ENCODE results near the gene RASGRF1. TPM values are rescaled to one million over a fixed set of nuclear protein-coding genes. Genes with fewer than 3 reads are reported as not detected.

RASGRF1 gene
- total RNA-seq, 2 experiments from 2014 or later = 0.02 TPM; not detected in 1

- POLR2A ChIA-PET = interaction anchor here (0.6 kb wide), 1 partner anchor 43 kb away, joined by 7 read pairs; no protein-coding TSS in a partner anchor
- CTCF ChIA-PET = interaction anchor here (1.5 kb wide), 1 partner anchor 31 kb away, joined by 3 read pairs; no protein-coding TSS in a partner anchor
These were observed 111.9 kb downstream of the RASGRF1 start for GRCh38 chr15:78978601-78979179.

DNA sequence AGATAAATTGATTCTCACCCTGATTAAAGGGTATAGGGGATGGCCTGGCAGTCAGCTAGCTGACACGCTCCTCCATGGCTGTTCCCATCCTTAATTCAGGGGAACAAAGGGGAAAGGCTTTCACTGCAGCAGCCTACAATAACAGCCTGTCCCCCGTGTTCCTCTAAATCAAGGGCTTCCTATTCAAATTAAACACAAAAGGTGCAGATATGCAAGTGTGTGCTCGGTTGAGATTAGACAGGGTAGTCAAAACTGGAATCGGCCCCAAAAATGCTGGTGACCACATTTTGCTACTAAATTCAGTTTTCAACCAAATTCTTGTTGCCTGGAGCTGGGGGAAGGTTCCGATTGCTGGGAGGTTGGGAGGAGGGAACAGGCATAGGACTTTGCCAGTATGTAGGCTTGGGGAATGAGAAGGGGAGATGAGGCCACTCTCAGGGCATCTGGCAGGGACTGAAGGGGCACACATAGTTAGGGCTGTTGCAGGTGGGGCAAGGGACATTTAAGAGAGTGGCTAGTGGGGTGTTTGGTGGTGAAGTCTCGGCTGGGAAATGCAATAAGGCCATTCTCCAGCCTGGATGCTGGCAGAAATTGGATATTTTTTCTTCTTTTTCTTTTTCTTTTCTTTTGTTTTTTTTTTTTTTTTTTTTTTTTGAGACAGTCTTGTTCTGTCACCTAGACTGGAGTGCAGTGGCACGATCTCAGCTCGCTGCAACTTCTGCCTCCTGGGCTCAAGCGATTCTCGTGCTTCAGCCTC lies 112.8 kb downstream of the RASGRF1 start:
- ChIA-PET CTCF (interaction anchor here (1.5 kb wide), 1 partner anchor 30 kb away, joined by 3 read pairs; no protein-coding TSS in a partner anchor), POLR2A (no interaction called here)

GRCh38 chr15:78977091-78977571 lies 113.4 kb downstream of the RASGRF1 start:
- ChIA-PET CTCF (no interaction called here), POLR2A (no interaction called here)

GRCh38 chr15:78976691-78977090 lies 113.9 kb downstream of the RASGRF1 start:
- POLR2A ChIA-PET = no interaction called here
- CTCF ChIA-PET = no interaction called here

- CTCF ChIA-PET = interaction anchor here (1.0 kb wide), 1 partner anchor 33 kb away, joined by 3 read pairs; no protein-coding TSS in a partner anchor
- POLR2A ChIA-PET = no interaction called here
These were observed 116.2 kb downstream of the RASGRF1 start for GRCh38 chr15:78974272-78974918.

GRCh38 chr15:78969687-78970349 lies 120.8 kb downstream of the RASGRF1 start:
- ChIA-PET POLR2A (no interaction called here), CTCF (interaction anchor here (0.7 to 0.9 kb wide), 3 partner anchors 22 to 161 kb away, joined by 3 to 5 read pairs (median 3); no protein-coding TSS in a partner anchor)

- ChIA-PET POLR2A (no interaction called here), CTCF (interaction anchor here (0.5 kb wide), 1 partner anchor 33 kb away, joined by 3 read pairs; no protein-coding TSS in a partner anchor)
These were observed 121.9 kb downstream of the RASGRF1 start for GRCh38 chr15:78968539-78969271.

GRCh38 chr15:78968114-78968513 lies 122.5 kb downstream of the RASGRF1 start:
- CTCF ChIA-PET = no interaction called here
- POLR2A ChIA-PET = no interaction called here

- POLR2A ChIA-PET = no interaction called here
- CTCF ChIA-PET = no interaction called here
These were observed 130.3 kb downstream of the RASGRF1 start for GRCh38 chr15:78960308-78960707.

GRCh38 chr15:78959360-78959759 lies 131.2 kb downstream of the RASGRF1 start:
- CTCF ChIA-PET = no interaction called here
- POLR2A ChIA-PET = no interaction called here

- POLR2A ChIA-PET = no interaction called here
These were observed 133.0 kb downstream of the RASGRF1 start for GRCh38 chr15:78957416-78958093.

GRCh38 chr15:78956937-78957336 lies 133.6 kb downstream of the RASGRF1 start:
- ChIA-PET POLR2A (no interaction called here), CTCF (no interaction called here)

More at GRCh38 chr15:78957416-78958093, 133.0 kb downstream of the RASGRF1 start:
- CTCF ChIA-PET = no interaction called here

DNA sequence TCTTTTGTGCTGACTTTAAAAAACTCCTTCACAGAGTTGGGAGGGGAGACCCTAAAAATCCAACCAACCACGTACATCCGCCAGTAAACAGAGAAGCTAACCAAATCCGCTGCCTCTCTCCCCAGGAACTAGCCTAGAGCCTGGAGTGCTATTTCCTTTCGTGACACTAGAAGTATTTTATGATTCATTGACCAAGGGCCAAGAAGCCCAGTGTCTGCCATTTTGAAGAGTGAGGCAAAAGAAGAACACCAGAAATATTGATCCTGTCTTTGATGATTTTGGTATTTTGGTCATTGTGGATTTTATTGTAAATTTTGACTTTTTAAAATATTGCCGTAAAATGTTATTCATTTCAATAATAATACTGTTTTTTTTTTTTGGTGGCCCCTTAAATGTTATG lies 135.2 kb downstream of the RASGRF1 start:
- ChIA-PET CTCF (no interaction called here), POLR2A (no interaction called here)

GRCh38 chr15:78951841-78952238 lies 138.7 kb downstream of the RASGRF1 start:
- ChIA-PET CTCF (no interaction called here), POLR2A (no interaction called here)

- CTCF ChIA-PET = no interaction called here
- POLR2A ChIA-PET = no interaction called here
These were observed 139.4 kb downstream of the RASGRF1 start for GRCh38 chr15:78950902-78951840.

DNA sequence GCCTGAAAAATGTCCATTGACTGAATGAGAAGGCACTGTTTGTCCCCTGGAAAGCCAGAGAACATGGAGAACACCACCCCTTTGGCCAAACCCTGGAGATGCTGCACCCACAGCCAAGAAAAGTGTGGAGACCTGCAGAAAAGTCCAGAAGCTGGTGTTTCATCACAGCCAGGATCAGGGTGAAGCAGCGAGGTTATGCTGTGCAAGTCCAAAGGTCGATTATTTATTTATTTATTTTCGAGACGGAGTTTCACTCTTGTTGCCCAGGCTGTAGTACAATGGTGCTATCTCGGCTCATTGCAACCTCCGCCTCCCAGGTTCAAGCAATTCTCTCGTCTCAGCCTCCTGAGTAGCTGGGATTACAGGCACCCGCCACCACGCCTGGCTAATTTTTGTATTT lies 140.2 kb downstream of the RASGRF1 start:
- CTCF ChIA-PET = no interaction called here

GRCh38 chr15:78949461-78949860 lies 141.1 kb downstream of the RASGRF1 start:
- POLR2A ChIA-PET = no interaction called here
- CTCF ChIA-PET = no interaction called here

More for the DNA sequence above, 140.2 kb downstream of the RASGRF1 start:
- POLR2A ChIA-PET = no interaction called here

DNA sequence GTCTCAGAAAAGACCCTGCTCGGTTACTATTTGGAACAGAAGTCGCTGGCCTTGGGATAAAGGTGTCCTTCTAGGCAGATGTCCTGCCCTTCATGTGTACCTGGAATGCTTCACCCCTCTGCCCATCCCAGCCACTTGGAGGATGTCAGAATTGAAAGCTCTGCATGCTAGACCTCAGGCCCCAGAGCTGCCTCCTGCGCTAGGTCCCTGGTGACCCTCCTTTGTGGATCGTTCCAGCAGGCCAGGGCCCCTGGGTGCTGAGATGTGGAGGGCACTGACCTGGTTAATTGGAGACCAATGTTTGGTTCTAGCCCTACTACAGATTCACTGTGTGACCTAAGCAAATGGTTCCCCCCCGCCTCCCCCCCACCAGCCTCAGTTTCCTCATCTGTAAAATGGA lies 143.1 kb downstream of the RASGRF1 start:
- CTCF ChIA-PET = interaction anchor here (0.6 to 1.2 kb wide), 2 partner anchors 23 to 31 kb away, joined by 3 read pairs; no protein-coding TSS in a partner anchor
- POLR2A ChIA-PET = interaction anchor here (0.5 kb wide), 1 partner anchor 42 kb away, joined by 4 read pairs; no protein-coding TSS in a partner anchor

Data from activated CD8-positive, alpha-beta memory T cell treated with anti-CD3 and anti-CD28 coated beads for 36 hours (primary cell).